ENCODE data around the gene DGAT2L6. TPM values are rescaled to one million over a fixed set of nuclear protein-coding genes. Genes with fewer than 3 reads are reported as not detected.

The DGAT2L6 gene
- total RNA-seq, 1 donor from 2014 or later, result not detected

DNA sequence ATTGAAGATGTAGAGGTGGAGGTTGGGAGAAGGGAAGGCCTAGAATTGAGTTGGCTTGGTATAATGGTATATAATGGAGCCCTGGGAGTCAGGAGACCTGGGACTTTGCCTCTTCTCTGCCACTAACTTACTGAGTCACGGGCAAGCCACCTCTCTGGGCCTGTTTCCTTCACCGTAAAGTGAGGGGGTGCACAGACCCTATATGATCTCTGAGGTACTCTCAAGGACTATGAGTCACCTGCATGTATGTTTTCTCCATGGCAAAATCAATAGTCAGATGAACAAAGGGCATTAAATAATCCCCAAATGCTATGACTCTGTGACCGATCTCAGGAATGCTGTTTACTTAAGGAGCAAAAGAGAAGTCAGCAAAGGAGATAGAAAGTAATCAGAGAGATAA lies 77.6 kb downstream of the DGAT2L6 start:
- Mint-ChIP-seq H3K9me3 (peaks cover 9% of the 10 kb centered on the region), H3K4me3 (no peak overlapping the region)

More for the DNA sequence above, 77.6 kb downstream of the DGAT2L6 start:
- peaks cover 8% of the 10 kb centered on the region for H3K4me1 Mint-ChIP-seq
- no peak for TF ChIP-seq CTCF (conservative IDR thresholded peaks at IDR 0.05)
- peaks cover 10% of the 10 kb centered on the region for H3K36me3 Mint-ChIP-seq (ENCODE audit: low read depth)
- no peak overlapping the region for H3K27ac Mint-ChIP-seq (ENCODE audit: unreplicated experiment)
- H3K27me3 Mint-ChIP-seq (ENCODE audit: low read depth), result no peaks in the 10 kb centered on the region
- no peak for DNase-seq (ENCODE audit: low read depth, low spot score)

Other genes with a start within 250 kb of the DGAT2L6 start
- gene AWAT2, start 127.5 kb upstream of the DGAT2L6 start, total RNA-seq, result not detected in 2 replicates
- not detected in 2 replicates for gene OTUD6A, start 115.0 kb upstream of the DGAT2L6 start, total RNA-seq
- 36.9 and 38.3 TPM in 2 replicates for gene IGBP1, start 44.0 kb upstream of the DGAT2L6 start, total RNA-seq
- gene AWAT1, start 57.2 kb downstream of the DGAT2L6 start, total RNA-seq, result not detected in 2 replicates
- 0.19 TPM in 1 of 2 replicates, not detected in the other for gene P2RY4, start 82.7 kb downstream of the DGAT2L6 start, total RNA-seq
- not detected in 2 replicates for gene ARR3, start 90.9 kb downstream of the DGAT2L6 start, total RNA-seq
- not detected in 2 replicates for gene RAB41, start 104.7 kb downstream of the DGAT2L6 start, total RNA-seq
- gene PDZD11, start 112.4 kb downstream of the DGAT2L6 start, total RNA-seq, result 38.3 and 40.9 TPM in 2 replicates
- gene KIF4A, start 112.6 kb downstream of the DGAT2L6 start, total RNA-seq, result 57.8 and 58.5 TPM in 2 replicates
- 5.3 and 6.0 TPM in 2 replicates for gene GDPD2, start 245.8 kb downstream of the DGAT2L6 start, total RNA-seq